ENCODE data around the gene TTLL11.

TTLL11 gene

GRCh38 chr9:121774715-121775613, 318.1 kb downstream of the TTLL11 start:
- Histone ChIP-seq H3K4me1 (no peaks in the 10 kb centered on the region), H3K4me2 (ENCODE audit: low read length) (no peak overlapping the region), H3K27me3 (ENCODE audit: control insufficient read depth, insufficient read depth, low read length) (no peaks in the 10 kb centered on the region), H3K27ac (no peak overlapping the region), H3K4me3 (ENCODE audit: low read depth, low read length) (no peak overlapping the region), H2AFZ (no peak overlapping the region), H3K79me2 (no peaks in the 10 kb centered on the region), H3K9ac (no peak overlapping the region), H3K9me3 (ENCODE audit: control insufficient read depth, low read length) (no peaks in the 10 kb centered on the region), H3K36me3 (ENCODE audit: control insufficient read depth, insufficient read depth, low read length) (no peaks in the 10 kb centered on the region)
- no peak for TF ChIP-seq CTCF (IDR thresholded peaks at IDR 0.05)

- no peak for TF ChIP-seq CTCF (IDR thresholded peaks at IDR 0.05)
- Histone ChIP-seq H3K4me1 (no peaks in the 10 kb centered on the region), H3K79me2 (no peaks in the 10 kb centered on the region), H3K9me3 (ENCODE audit: control insufficient read depth, low read length) (no peaks in the 10 kb centered on the region), H3K27ac (no peak overlapping the region), H3K4me3 (ENCODE audit: low read depth, low read length) (no peak overlapping the region), H2AFZ (no peak overlapping the region), H3K9ac (no peak overlapping the region), H3K4me2 (ENCODE audit: low read length) (no peak overlapping the region), H3K36me3 (ENCODE audit: control insufficient read depth, insufficient read depth, low read length) (no peaks in the 10 kb centered on the region), H3K27me3 (ENCODE audit: control insufficient read depth, insufficient read depth, low read length) (no peaks in the 10 kb centered on the region)
Observed at GRCh38 chr9:121773954-121774714, 319.0 kb downstream of the TTLL11 start.

- Histone ChIP-seq H3K4me3 (ENCODE audit: low read depth, low read length) (no peak overlapping the region), H3K9ac (no peak overlapping the region), H3K27ac (no peak overlapping the region), H3K4me1 (no peaks in the 10 kb centered on the region), H3K27me3 (ENCODE audit: control insufficient read depth, insufficient read depth, low read length) (no peaks in the 10 kb centered on the region), H3K36me3 (ENCODE audit: control insufficient read depth, insufficient read depth, low read length) (no peaks in the 10 kb centered on the region), H2AFZ (no peak overlapping the region), H3K9me3 (ENCODE audit: control insufficient read depth, low read length) (no peaks in the 10 kb centered on the region), H3K4me2 (ENCODE audit: low read length) (no peak overlapping the region), H3K79me2 (no peaks in the 10 kb centered on the region)
- no peak for TF ChIP-seq CTCF (IDR thresholded peaks at IDR 0.05)
Observed at GRCh38 chr9:121773286-121773953, 319.7 kb downstream of the TTLL11 start.

- Histone ChIP-seq H3K36me3 (ENCODE audit: control insufficient read depth, insufficient read depth, low read length) (no peaks in the 10 kb centered on the region), H3K4me1 (no peaks in the 10 kb centered on the region)
- TF ChIP-seq CTCF (IDR thresholded peaks at IDR 0.05), result no peak
Observed at GRCh38 chr9:121772600-121773285, 320.4 kb downstream of the TTLL11 start.

More at GRCh38 chr9:121772600-121773285, 320.4 kb downstream of the TTLL11 start:
- Histone ChIP-seq H3K27me3 (ENCODE audit: control insufficient read depth, insufficient read depth, low read length) (no peaks in the 10 kb centered on the region), H3K4me3 (ENCODE audit: low read depth, low read length) (no peak overlapping the region), H3K9me3 (ENCODE audit: control insufficient read depth, low read length) (no peaks in the 10 kb centered on the region), H3K79me2 (no peaks in the 10 kb centered on the region), H3K4me2 (ENCODE audit: low read length) (no peak overlapping the region), H3K27ac (no peak overlapping the region), H3K9ac (no peak overlapping the region), H2AFZ (no peak overlapping the region)
